ENCODE results near the gene HSPBP1.
A peak's percentile ranks its signal among the peaks of the same experiment; 100 is the strongest.

Gene HSPBP1

GRCh38 chr19:55220525-55220924 lies 59.4 kb downstream of the HSPBP1 start:
- peaks cover 0 to 10% (median 3%) of the 10 kb centered on the region in 11 experiments; a peak in 4 of 22 replicates for H3K9me3 ChIP-seq (replicated peaks in 1 of 11)
- no peak overlapping the region for H3K4me3 ChIP-seq
- H3K4me2 ChIP-seq, result no peak overlapping the region
- H3K27me3 ChIP-seq, result no peaks in the 10 kb centered on the region
- no peak for TF ChIP-seq Cebpa-rat (IDR thresholded peaks at IDR 0.05)
- H3K9ac ChIP-seq, result no peak overlapping the region
- peaks cover 4 to 74% (median 52%) of the 10 kb centered on the region in 11 experiments; a peak in 21 of 22 replicates for H4K20me1 ChIP-seq
- H3K36me3 ChIP-seq, result peaks cover 4 to 36% (median 19%) of the 10 kb centered on the region in 11 experiments; a peak in 16 of 22 replicates
- no peak overlapping the region for H3K27ac ChIP-seq
- H3K4me1 ChIP-seq, result peaks cover 14 to 23% (median 20%) of the 10 kb centered on the region in 10 experiments

- Histone ChIP-seq H3K4me3 (peak overlapping the region; percentile 11 to 66 (median 51); a peak in 16 of 20 replicates), H3K36me3 (peaks cover 0 to 12% (median 0%) of the 10 kb centered on the region in 11 experiments; a peak in 4 of 22 replicates), H3K27me3 (no peaks in the 10 kb centered on the region; a peak in 1 of 22 replicates), H3K9ac (peak overlapping the region in 10 of 11 experiments; percentile 43 to 75 (median 62); a peak in 18 of 22 replicates), H3K4me1 (peaks cover 14 to 24% (median 20%) of the 10 kb centered on the region in 10 experiments), H3K4me2 (peak overlapping the region; percentile 69 to 97 (median 93)), H4K20me1 (peaks cover 0 to 43% (median 26%) of the 10 kb centered on the region in 11 experiments; a peak in 16 of 22 replicates), H3K9me3 (replicated peaks in 1 of 11) (peaks cover 20 to 40% (median 25%) of the 10 kb centered on the region in 11 experiments), H3K27ac (peak overlapping the region; percentile 11 to 88 (median 73); a peak in 19 of 22 replicates)
- no peak for TF ChIP-seq Cebpa-rat (IDR thresholded peaks at IDR 0.05)
Observed at GRCh38 chr19:55216461-55217198, 63.3 kb downstream of the HSPBP1 start.

- H3K27ac ChIP-seq, result no peak overlapping the region
- peaks cover 19 to 30% (median 24%) of the 10 kb centered on the region in 11 experiments for H3K9me3 ChIP-seq (replicated peaks in 1 of 11)
- H4K20me1 ChIP-seq, result peaks cover 0 to 17% (median 9%) of the 10 kb centered on the region in 11 experiments; a peak in 8 of 22 replicates
- no peak overlapping the region for H3K4me2 ChIP-seq
- peaks cover 14 to 37% (median 24%) of the 10 kb centered on the region in 10 experiments for H3K4me1 ChIP-seq
- no peak for TF ChIP-seq Cebpa-rat (IDR thresholded peaks at IDR 0.05)
- no peak overlapping the region for H3K4me3 ChIP-seq
- H3K9ac ChIP-seq, result no peak overlapping the region
- H3K27me3 ChIP-seq, result no peaks in the 10 kb centered on the region; a peak in 1 of 22 replicates
- H3K36me3 ChIP-seq, result no peaks in the 10 kb centered on the region
Observed at GRCh38 chr19:55213547-55213946, 66.4 kb downstream of the HSPBP1 start.

GRCh38 chr19:55212447-55212846 lies 67.5 kb downstream of the HSPBP1 start:
- TF ChIP-seq Cebpa-rat (IDR thresholded peaks at IDR 0.05), result no peak
- Histone ChIP-seq H3K4me2 (no peak overlapping the region), H3K9me3 (replicated peaks in 1 of 11) (peaks cover 19 to 30% (median 24%) of the 10 kb centered on the region in 11 experiments), H3K9ac (no peak overlapping the region), H3K27ac (no peak overlapping the region), H4K20me1 (peaks cover 0 to 12% (median 5%) of the 10 kb centered on the region in 11 experiments; a peak in 7 of 22 replicates), H3K27me3 (no peaks in the 10 kb centered on the region; a peak in 1 of 22 replicates), H3K36me3 (no peaks in the 10 kb centered on the region), H3K4me3 (no peak overlapping the region), H3K4me1 (peaks cover 13 to 34% (median 21%) of the 10 kb centered on the region in 10 experiments)

All from BLaER1 treated with 17β-estradiol and CSF1 and Interleukin-3, amounts not matched to agents 10 nM and 100 nM (cell line).